Tibial nerve (tissue), 4 donors: ENCODE measurements around the gene INPP5A. TPM values are rescaled to one million over a fixed set of nuclear protein-coding genes. Genes with fewer than 3 reads are reported as not detected.

ENCODE experiments used
- DNase-seq, 2 donors: peaks; one replicate each; pipeline ENCODE4 v3.0.0-alpha.2; 2019; ENCODE audit warnings: low spot score in 2 of 2
- H3K27ac ChIP-seq, 4 donors: fragments of 200-600 bp; sonication (generic) in 3 of 4; one replicate each; pipeline ENCODE4 v1.5.1; 2017 to 2019; ENCODE audit warnings: mild to moderate bottlenecking in 1 of 4
- H3K27me3 ChIP-seq, 2 donors: fragments of 200-600 bp; sonication (generic) in 1 of 2; one replicate each; pipeline versions ENCODE4 v1.5.1 to v1.6.0; 2017 to 2019
- H3K36me3 ChIP-seq, 3 donors: fragments of 200-600 bp; sonication (generic); one replicate each; pipeline ENCODE4 v1.5.1; 2018 to 2019
- H3K4me1 ChIP-seq, 4 donors: fragments of 200-600 bp; sonication (generic) in 3 of 4; one replicate each; pipeline ENCODE4 v1.5.1; 2017 to 2019
- H3K4me3 ChIP-seq, 4 donors: fragments of 200-600 bp; sonication (generic) in 3 of 4; one replicate each; pipeline ENCODE4 v1.5.1; 2017 to 2019; ENCODE audit warnings: mild to moderate bottlenecking in 1 of 4, moderate library complexity in 1 of 4
- H3K9me3 ChIP-seq, 4 donors: fragments of 200-600 bp; sonication (generic) in 3 of 4; one replicate each; pipeline ENCODE4 v1.5.1; 2017 to 2019
- EP300 ChIP-seq, 2 donors: sonication (generic); formaldehyde crosslinking; IDR thresholded peaks; one replicate each; pipeline ENCODE4 v1.6.1; 2017; ENCODE audit warnings: antibody characterized with exemption in 2 of 2, mild to moderate bottlenecking in 1 of 2
- POLR2A ChIP-seq, 2 donors: fragments of 450-650 bp; IDR thresholded peaks; one replicate each; pipeline ENCODE4 v1.6.1; 2017; ENCODE audit warnings: antibody characterized with exemption in 2 of 2, mild to moderate bottlenecking in 2 of 2, moderate library complexity in 2 of 2
- WGBS, 2 donors: methylation state at CpG; one replicate each; pipeline ENCODE4 v1.1.5; 2018; 5-methylcytosine and 5-hydroxymethylcytosine counted together
- total RNA-seq, 4 donors: library from RNA; depleted of rRNA; stranded (reverse); fragments of >200 nt; gene quantifications; one replicate each; pipeline ENCODE4 v1.1.0, GENCODE V29; 2016
- TF ChIP-seq, protein P1 (sequence below), 5 experiments: fragments of 200-600 bp in 3 of 5; fragments of 450-650 bp in 2 of 5; sonication (generic) in 3 of 5; IDR thresholded peaks; one replicate each; pipeline ENCODE4 v1.5.1; 2016 to 2019; ENCODE audit warnings: antibody characterized with exemption in 5 of 5, mild to moderate bottlenecking in 3 of 5, moderate library complexity in 2 of 5

INPP5A gene
- total RNA-seq, 4 donors from 2014 or later = 73.8 to 101 (median 86.2) TPM

DNA sequence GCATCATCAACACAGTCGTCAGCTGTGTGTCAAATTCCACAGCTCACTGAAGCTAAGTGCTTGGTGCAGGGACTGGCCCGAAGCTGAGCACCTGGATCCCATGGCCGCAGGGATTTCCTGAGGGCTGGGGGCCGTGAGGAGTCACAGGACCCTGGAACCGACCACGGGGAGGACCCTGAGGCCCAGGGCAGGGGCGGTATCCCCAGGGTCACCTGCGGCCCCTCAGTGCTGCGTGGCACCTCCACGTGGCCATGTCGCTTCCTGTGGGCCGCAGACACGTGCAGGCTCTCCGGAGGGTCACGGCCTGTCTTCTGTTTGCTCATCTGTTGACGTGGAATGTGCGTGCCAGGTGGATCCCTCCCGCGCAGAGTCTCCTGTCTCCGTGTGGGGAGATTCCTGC is 194.9 kb downstream of the INPP5A start:
- no peak for DNase-seq
- 95 to 97% methylated on average over 14 to 15 of the region's 20 CpGs for WGBS, 2 donors
- Histone ChIP-seq H3K9me3 (no peaks in the 10 kb centered on the region), H3K4me3 (no peak overlapping the region), H3K27ac (no peak overlapping the region), H3K4me1 (peaks cover 0 to 31% (median 12%) of the 10 kb centered on the region in 4 donors), H3K27me3 (no peaks in the 10 kb centered on the region), H3K36me3 (peaks cover 0 to 78% (median 0%) of the 10 kb centered on the region in 3 donors)
- TF ChIP-seq, protein P1, sequence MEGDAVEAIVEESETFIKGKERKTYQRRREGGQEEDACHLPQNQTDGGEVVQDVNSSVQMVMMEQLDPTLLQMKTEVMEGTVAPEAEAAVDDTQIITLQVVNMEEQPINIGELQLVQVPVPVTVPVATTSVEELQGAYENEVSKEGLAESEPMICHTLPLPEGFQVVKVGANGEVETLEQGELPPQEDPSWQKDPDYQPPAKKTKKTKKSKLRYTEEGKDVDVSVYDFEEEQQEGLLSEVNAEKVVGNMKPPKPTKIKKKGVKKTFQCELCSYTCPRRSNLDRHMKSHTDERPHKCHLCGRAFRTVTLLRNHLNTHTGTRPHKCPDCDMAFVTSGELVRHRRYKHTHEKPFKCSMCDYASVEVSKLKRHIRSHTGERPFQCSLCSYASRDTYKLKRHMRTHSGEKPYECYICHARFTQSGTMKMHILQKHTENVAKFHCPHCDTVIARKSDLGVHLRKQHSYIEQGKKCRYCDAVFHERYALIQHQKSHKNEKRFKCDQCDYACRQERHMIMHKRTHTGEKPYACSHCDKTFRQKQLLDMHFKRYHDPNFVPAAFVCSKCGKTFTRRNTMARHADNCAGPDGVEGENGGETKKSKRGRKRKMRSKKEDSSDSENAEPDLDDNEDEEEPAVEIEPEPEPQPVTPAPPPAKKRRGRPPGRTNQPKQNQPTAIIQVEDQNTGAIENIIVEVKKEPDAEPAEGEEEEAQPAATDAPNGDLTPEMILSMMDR (IDR thresholded peaks at IDR 0.05) = no peak
- no peak for TF ChIP-seq EP300 (IDR thresholded peaks at IDR 0.05)
- no peak for TF ChIP-seq POLR2A (IDR thresholded peaks at IDR 0.05)

DNA sequence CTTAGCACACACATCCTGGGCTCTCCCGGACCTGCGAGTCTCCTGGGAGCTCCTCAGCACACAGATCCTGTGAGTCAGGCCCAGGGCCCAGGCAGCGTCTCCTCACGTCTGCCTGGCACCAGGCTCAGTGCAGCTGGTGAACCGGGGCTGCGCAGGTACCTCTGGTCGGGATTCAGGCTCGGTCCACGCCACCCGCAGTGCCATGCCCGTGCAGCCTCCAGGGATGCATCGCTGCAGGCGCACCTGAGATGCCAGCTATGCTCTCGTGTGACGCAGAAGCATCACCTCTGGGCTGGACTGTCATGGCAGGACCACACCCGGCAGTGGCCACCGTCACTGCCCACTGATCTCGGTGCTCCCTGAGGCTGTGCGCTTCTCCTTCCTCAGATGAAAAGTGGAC is 196.3 kb downstream of the INPP5A start:
- Histone ChIP-seq H3K9me3 (no peaks in the 10 kb centered on the region), H3K4me1 (peaks cover 0 to 43% (median 16%) of the 10 kb centered on the region in 4 donors), H3K27ac (peak overlapping the region in 1 of 4 donors; percentile 89), H3K27me3 (no peaks in the 10 kb centered on the region), H3K36me3 (peaks cover 0 to 64% (median 0%) of the 10 kb centered on the region in 3 donors), H3K4me3 (no peak overlapping the region)
- no peak for TF ChIP-seq EP300 (IDR thresholded peaks at IDR 0.05)
- no peak for TF ChIP-seq POLR2A (IDR thresholded peaks at IDR 0.05)
- TF ChIP-seq, protein P1 (IDR thresholded peaks at IDR 0.05) = no peak
- DNase-seq = no peak
- 92 to 96% methylated on average over 14 to 19 of the region's 19 CpGs for WGBS, 2 donors

GRCh38 chr10:132735341-132735775 is 197.8 kb downstream of the INPP5A start:
- H3K27me3 ChIP-seq = no peaks in the 10 kb centered on the region
- peaks cover 0 to 53% (median 27%) of the 10 kb centered on the region in 4 donors for H3K4me1 ChIP-seq
- DNase-seq = no peak
- peaks cover 0 to 50% (median 0%) of the 10 kb centered on the region in 3 donors for H3K36me3 ChIP-seq
- H3K27ac ChIP-seq = peak overlapping the region; percentile 31 to 97 (median 79)
- H3K4me3 ChIP-seq = no peak overlapping the region
- TF ChIP-seq POLR2A (IDR thresholded peaks at IDR 0.05) (no peak), EP300 (IDR thresholded peaks at IDR 0.05) (peak in 1 of 2 donors; percentile 24)
- TF ChIP-seq, protein P1 (IDR thresholded peaks at IDR 0.05) = no peak
- 65 to 81% methylated on average over 13 to 19 of the region's 19 CpGs for WGBS, 2 donors
- H3K9me3 ChIP-seq = no peaks in the 10 kb centered on the region

- TF ChIP-seq, protein P1 (IDR thresholded peaks at IDR 0.05) = no peak
- TF ChIP-seq EP300 (IDR thresholded peaks at IDR 0.05) = no peak
- TF ChIP-seq POLR2A (IDR thresholded peaks at IDR 0.05) = no peak
- no peaks in the 10 kb centered on the region for H3K9me3 ChIP-seq
- peaks cover 0 to 45% (median 0%) of the 10 kb centered on the region in 3 donors for H3K36me3 ChIP-seq
- no peak for DNase-seq
- peaks cover 0 to 53% (median 27%) of the 10 kb centered on the region in 4 donors for H3K4me1 ChIP-seq
- 77 to 83% methylated on average over 21 to 23 of the region's 24 CpGs for WGBS, 2 donors
- H3K27ac ChIP-seq = peak overlapping the region; percentile 31 to 97 (median 79)
- no peaks in the 10 kb centered on the region for H3K27me3 ChIP-seq
- no peak overlapping the region for H3K4me3 ChIP-seq
Observed at GRCh38 chr10:132735923-132736391, 198.4 kb downstream of the INPP5A start.

- H3K36me3 ChIP-seq = peaks cover 0 to 46% (median 0%) of the 10 kb centered on the region in 3 donors
- H3K27me3 ChIP-seq = no peaks in the 10 kb centered on the region
- TF ChIP-seq, protein P1 (IDR thresholded peaks at IDR 0.05) = no peak
- TF ChIP-seq EP300 (IDR thresholded peaks at IDR 0.05) = peak in 1 of 2 donors; percentile 14
- no peaks in the 10 kb centered on the region for H3K9me3 ChIP-seq
- H3K4me1 ChIP-seq = peaks cover 0 to 55% (median 27%) of the 10 kb centered on the region in 4 donors
- H3K4me3 ChIP-seq = no peak overlapping the region
- no peak for DNase-seq
- WGBS, 2 donors = 40 to 60% methylated on average over 11 to 16 of the region's 16 CpGs
- peak overlapping the region; percentile 63 to 97 (median 79) for H3K27ac ChIP-seq
Observed at GRCh38 chr10:132737390-132738048, 199.9 kb downstream of the INPP5A start.
